ENCODE measurements around the gene NAA38. TPM values are rescaled to one million over a fixed set of nuclear protein-coding genes. Genes with fewer than 3 reads are reported as not detected.

The NAA38 gene
- total and polyA plus RNA-seq, 2 experiments from 2014 or later: 71.5 to 185 TPM

GRCh38 chr17:7882068-7882467, 24.7 kb upstream of the NAA38 start:
- no peaks in the 10 kb centered on the region for H3K27me3 ChIP-seq (replicated peaks; ENCODE audit: insufficient read depth)
- peaks cover 13% of the 10 kb centered on the region; the same call in 1 of the 2 replicates for H3K4me1 ChIP-seq (ENCODE audit: insufficient read depth)
- H3K9me3 ChIP-seq (ENCODE audit: low read depth): no peaks in the 10 kb centered on the region
- TF ChIP-seq EZH2 (IDR thresholded peaks at IDR 0.05; ENCODE audit: insufficient read depth, poor library complexity, severe bottlenecking) (no peak), EZH2phosphoT487 (IDR thresholded peaks at IDR 0.05; ENCODE audit: insufficient read depth, low read depth) (no peak)
- in situ Hi-C loops (cut with MboI): no loop called here
- H3K79me2 ChIP-seq (ENCODE audit: insufficient read depth): no peaks in the 10 kb centered on the region
- no peak overlapping the region for H3K9ac ChIP-seq
- 0 out of 2 replicates have a peak, but pooled peaks cover 8% of the 10 kb centered on the region for H3K36me3 ChIP-seq (ENCODE audit: low read depth)
- H3K4me2 ChIP-seq (ENCODE audit: unreplicated experiment): no peak overlapping the region
- no peaks in the 10 kb centered on the region for H3K9me2 ChIP-seq (ENCODE audit: insufficient read depth)
- 96 to 97% methylated on average over 7 of the region's 7 CpGs for WGBS, 2 experiments (ENCODE audit: low coverage in 1 of 2, low lambda C conversion rate in 2 of 2, missing lambda C conversion rate in 2 of 2)
- peaks cover 18% of the 10 kb centered on the region for H3F3A ChIP-seq (ENCODE audit: insufficient read depth)
- no peak overlapping the region for H2AFZ ChIP-seq
- no peak overlapping the region for H3K27ac ChIP-seq
- H3K4me3 ChIP-seq: no peak overlapping the region
- H4K20me1 ChIP-seq (ENCODE audit: insufficient read depth): no peaks in the 10 kb centered on the region
- no peak for DNase-seq

DNA sequence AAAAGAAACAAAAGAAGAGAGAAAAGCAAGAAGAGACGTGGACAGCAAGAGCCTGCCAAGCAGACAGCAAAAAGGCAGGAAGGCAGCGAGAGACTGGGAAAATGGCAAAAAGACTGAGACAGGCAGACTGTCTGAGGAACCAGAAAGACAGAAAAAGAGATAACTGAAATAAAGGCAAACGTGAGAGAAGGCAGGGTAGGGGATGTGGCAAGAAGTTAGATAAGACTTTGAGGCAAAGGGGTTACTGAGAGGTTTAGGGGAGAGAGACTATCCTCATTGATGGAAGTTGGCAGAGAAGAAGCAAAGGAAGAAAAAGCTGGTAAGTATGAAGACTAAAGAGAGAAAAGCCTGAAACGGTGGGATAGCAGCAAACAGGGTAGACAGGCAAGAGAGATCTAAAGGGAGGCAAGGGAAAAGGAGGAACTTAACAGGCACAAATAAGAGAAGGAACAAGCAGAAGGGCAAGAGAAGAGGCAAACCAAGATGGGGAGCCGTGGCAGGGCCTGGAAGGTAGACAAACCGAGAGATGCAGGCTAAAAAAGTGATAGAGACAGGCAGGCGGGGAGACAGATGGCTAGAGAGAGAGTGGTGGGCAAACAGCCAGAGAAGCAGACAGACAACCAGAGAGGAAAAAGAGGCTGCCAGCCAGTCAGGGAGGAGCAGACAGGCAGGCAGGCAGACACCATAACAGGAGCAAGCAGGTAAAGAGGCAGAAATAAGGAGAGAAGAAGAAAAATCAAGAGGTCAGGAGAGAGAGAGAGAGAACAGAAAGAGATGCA, 24.1 kb upstream of the NAA38 start:
- Histone ChIP-seq H3K36me3 (ENCODE audit: low read depth) (0 out of 2 replicates have a peak, but pooled peaks cover 8% of the 10 kb centered on the region), H3K9ac (no peak overlapping the region), H2AFZ (no peak overlapping the region), H3F3A (ENCODE audit: insufficient read depth) (peaks cover 12% of the 10 kb centered on the region), H4K20me1 (ENCODE audit: insufficient read depth) (no peaks in the 10 kb centered on the region), H3K79me2 (ENCODE audit: insufficient read depth) (no peaks in the 10 kb centered on the region), H3K27me3 (replicated peaks; ENCODE audit: insufficient read depth) (no peaks in the 10 kb centered on the region), H3K4me2 (ENCODE audit: unreplicated experiment) (no peak overlapping the region), H3K9me3 (ENCODE audit: low read depth) (no peaks in the 10 kb centered on the region), H3K9me2 (ENCODE audit: insufficient read depth) (no peaks in the 10 kb centered on the region), H3K4me3 (no peak overlapping the region), H3K4me1 (ENCODE audit: insufficient read depth) (peaks cover 7% of the 10 kb centered on the region; the same call in 1 of the 2 replicates), H3K27ac (no peak overlapping the region)
- in situ Hi-C loops (cut with MboI): no loop called here
- 63 to 65% methylated on average over 7 of the region's 7 CpGs for WGBS, 2 experiments (ENCODE audit: low coverage in 1 of 2, low lambda C conversion rate in 2 of 2, missing lambda C conversion rate in 2 of 2)
- no peak for DNase-seq
- no peak for TF ChIP-seq EZH2phosphoT487 (IDR thresholded peaks at IDR 0.05; ENCODE audit: insufficient read depth, low read depth)

DNA sequence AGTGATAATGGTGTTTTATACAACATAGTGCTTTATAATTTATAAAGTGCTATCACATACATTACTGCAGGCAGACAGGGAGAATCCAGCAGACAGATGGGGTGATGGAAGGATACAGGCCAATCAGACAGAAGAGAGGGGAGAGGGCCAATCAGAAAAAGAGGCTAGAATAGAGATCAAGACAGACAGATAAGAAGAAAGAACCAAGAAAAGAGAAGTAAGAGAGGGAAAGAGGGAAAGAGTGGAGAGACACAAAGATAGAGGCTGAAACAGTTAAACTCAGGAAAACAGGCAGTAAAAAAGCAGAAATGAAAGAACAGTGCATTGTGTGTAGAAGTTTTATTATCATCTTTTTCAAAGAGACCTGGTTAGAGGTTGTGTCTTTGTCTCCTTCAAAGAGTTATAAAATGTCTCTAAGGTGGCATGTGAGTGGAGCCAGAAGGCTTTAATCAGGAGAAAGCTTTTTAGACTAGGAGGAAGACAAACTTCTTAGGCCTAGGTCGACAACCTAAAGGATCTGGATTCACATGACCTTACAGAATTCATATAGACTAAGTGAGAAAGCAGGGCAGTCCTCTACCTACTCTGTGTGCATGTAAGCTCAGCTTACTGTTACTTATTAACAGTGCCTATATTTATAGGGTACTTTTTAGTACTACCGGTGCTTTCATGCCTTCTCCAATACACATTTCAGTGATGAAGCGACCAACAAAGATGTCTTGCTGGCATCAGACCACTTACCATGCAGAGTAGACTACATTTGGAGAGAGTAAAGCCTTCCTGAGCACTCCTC, 22.9 kb upstream of the NAA38 start:
- no peaks in the 10 kb centered on the region for H3K27me3 ChIP-seq (replicated peaks; ENCODE audit: insufficient read depth)
- H3K36me3 ChIP-seq (ENCODE audit: low read depth): 0 out of 2 replicates have a peak, but pooled peaks cover 11% of the 10 kb centered on the region
- no peak overlapping the region for H3K27ac ChIP-seq
- H2AFZ ChIP-seq: no peak overlapping the region
- H3K4me2 ChIP-seq (ENCODE audit: unreplicated experiment): no peak overlapping the region
- peaks cover 6% of the 10 kb centered on the region; the same call in 1 of the 2 replicates for H3K4me1 ChIP-seq (ENCODE audit: insufficient read depth)
- 54 to 56% methylated on average over 3 of the region's 3 CpGs for WGBS, 2 experiments (ENCODE audit: low coverage in 1 of 2, low lambda C conversion rate in 2 of 2, missing lambda C conversion rate in 2 of 2)
- no peak overlapping the region for H3K4me3 ChIP-seq
- H3K79me2 ChIP-seq (ENCODE audit: insufficient read depth): no peaks in the 10 kb centered on the region
- in situ Hi-C loops (cut with MboI): no loop called here
- TF ChIP-seq EZH2phosphoT487 (IDR thresholded peaks at IDR 0.05; ENCODE audit: insufficient read depth, low read depth) (no peak), EZH2 (IDR thresholded peaks at IDR 0.05; ENCODE audit: insufficient read depth, poor library complexity, severe bottlenecking) (no peak)
- no peak overlapping the region; the same call in 1 of the 2 replicates for H3K9ac ChIP-seq
- H3F3A ChIP-seq (ENCODE audit: insufficient read depth): peaks cover 6% of the 10 kb centered on the region; the same call in 1 of the 2 replicates
- no peak for DNase-seq
- H4K20me1 ChIP-seq (ENCODE audit: insufficient read depth): no peaks in the 10 kb centered on the region
- H3K9me2 ChIP-seq (ENCODE audit: insufficient read depth): no peaks in the 10 kb centered on the region
- H3K9me3 ChIP-seq (ENCODE audit: low read depth): no peaks in the 10 kb centered on the region

GRCh38 chr17:7878234-7878633, 20.9 kb upstream of the NAA38 start:
- Histone ChIP-seq H3K4me1 (ENCODE audit: insufficient read depth) (no peaks in the 10 kb centered on the region), H2AFZ (no peak overlapping the region), H3K27ac (no peak overlapping the region), H3K9me2 (ENCODE audit: insufficient read depth) (no peaks in the 10 kb centered on the region), H3K27me3 (replicated peaks; ENCODE audit: insufficient read depth) (no peaks in the 10 kb centered on the region), H3K79me2 (ENCODE audit: insufficient read depth) (no peaks in the 10 kb centered on the region), H4K20me1 (ENCODE audit: insufficient read depth) (no peaks in the 10 kb centered on the region), H3K4me2 (ENCODE audit: unreplicated experiment) (no peak overlapping the region), H3K36me3 (ENCODE audit: low read depth) (0 out of 2 replicates have a peak, but pooled peaks cover 11% of the 10 kb centered on the region), H3K9me3 (ENCODE audit: low read depth) (no peaks in the 10 kb centered on the region), H3F3A (ENCODE audit: insufficient read depth) (peaks cover under 1% of the 10 kb centered on the region; the same call in 1 of the 2 replicates), H3K9ac (no peak overlapping the region), H3K4me3 (no peak overlapping the region)
- DNase-seq: no peak
- no peak for TF ChIP-seq EZH2 (IDR thresholded peaks at IDR 0.05; ENCODE audit: insufficient read depth, poor library complexity, severe bottlenecking)
- TF ChIP-seq EZH2phosphoT487 (IDR thresholded peaks at IDR 0.05; ENCODE audit: insufficient read depth, low read depth): no peak
- in situ Hi-C loops (cut with MboI): no loop called here
- 95% methylated on average over 7 of the region's 7 CpGs for WGBS, 2 experiments (ENCODE audit: low coverage in 1 of 2, low lambda C conversion rate in 2 of 2, missing lambda C conversion rate in 2 of 2)
